Mesothelial cell of epicardium (in vitro differentiated cells): ENCODE measurements around the gene BBS9. TPM values are rescaled to one million over a fixed set of nuclear protein-coding genes. Genes with fewer than 3 reads are reported as not detected.

Experiments
- DNase-seq, 2 experiments: peaks; one replicate each; pipeline ENCODE4 v3.0.0; 2021; ENCODE audit warnings: low spot score in 2 of 2; ENCODE audit not compliant: unreplicated experiment in 2 of 2
- H3K27ac Mint-ChIP-seq: 2 replicates; pipeline ENCODE4 v1.8.0; 2021; ENCODE audit warnings: mixed read lengths
- H3K27me3 Mint-ChIP-seq: 2 replicates; pipeline ENCODE4 v1.8.0; 2021; ENCODE audit warnings: low read depth, mixed read lengths
- H3K36me3 Mint-ChIP-seq: 2 replicates; pipeline ENCODE4 v1.8.0; 2021; ENCODE audit warnings: mixed read lengths
- H3K4me1 Mint-ChIP-seq: 2 replicates; pipeline ENCODE4 v1.8.0; 2021; ENCODE audit warnings: mixed read lengths
- H3K4me3 Mint-ChIP-seq: 2 replicates; pipeline ENCODE4 v1.8.0; 2021; ENCODE audit warnings: mild to moderate bottlenecking, moderate library complexity, mixed read lengths
- H3K9me3 Mint-ChIP-seq: 2 replicates; pipeline ENCODE4 v1.8.0; 2021; ENCODE audit warnings: mixed read lengths
- CTCF ChIP-seq: fragments of 200-600 bp; sonication (generic); IDR thresholded peaks from one replicate; pipeline ENCODE4 v1.5.0; 2021; ENCODE audit warnings: antibody characterized with exemption; ENCODE audit not compliant: unreplicated experiment
- total RNA-seq: library from RNA; stranded (reverse); gene quantifications from 3 replicates; pipeline ENCODE4 v1.2.1, GENCODE V29; 2021

BBS9 gene
- total RNA-seq, 1 donor from 2014 or later = 26.9 TPM

- DNase-seq = no peak
- peaks cover 9% of the 10 kb centered on the region for H3K4me1 Mint-ChIP-seq
Observed at GRCh38 chr7:33554046-33554445, 424.7 kb downstream of the BBS9 start.

GRCh38 chr7:33554576-33554975, 425.2 kb downstream of the BBS9 start:
- H3K27ac Mint-ChIP-seq = no peak overlapping the region
- H3K4me1 Mint-ChIP-seq = peaks cover 9% of the 10 kb centered on the region
- TF ChIP-seq CTCF = no peak
- DNase-seq = no peak
- no peaks in the 10 kb centered on the region for H3K9me3 Mint-ChIP-seq
- H3K36me3 Mint-ChIP-seq = no peaks in the 10 kb centered on the region
- H3K4me3 Mint-ChIP-seq = no peak overlapping the region
- no peaks in the 10 kb centered on the region for H3K27me3 Mint-ChIP-seq

More at GRCh38 chr7:33554046-33554445, 424.7 kb downstream of the BBS9 start:
- Mint-ChIP-seq H3K4me3 (no peak overlapping the region), H3K36me3 (no peaks in the 10 kb centered on the region), H3K9me3 (no peaks in the 10 kb centered on the region), H3K27me3 (no peaks in the 10 kb centered on the region), H3K27ac (no peak overlapping the region)
- no peak for TF ChIP-seq CTCF

GRCh38 chr7:33556472-33556871, 427.1 kb downstream of the BBS9 start:
- Mint-ChIP-seq H3K27me3 (no peaks in the 10 kb centered on the region), H3K4me3 (no peak overlapping the region), H3K9me3 (no peaks in the 10 kb centered on the region), H3K36me3 (no peaks in the 10 kb centered on the region), H3K4me1 (peaks cover 2% of the 10 kb centered on the region), H3K27ac (no peak overlapping the region)
- TF ChIP-seq CTCF = no peak
- no peak for DNase-seq

- H3K4me3 Mint-ChIP-seq = no peak overlapping the region
- H3K9me3 Mint-ChIP-seq = no peaks in the 10 kb centered on the region
- no peak for DNase-seq
- no peak overlapping the region for H3K27ac Mint-ChIP-seq
- no peaks in the 10 kb centered on the region for H3K36me3 Mint-ChIP-seq
- H3K27me3 Mint-ChIP-seq = no peaks in the 10 kb centered on the region
- peaks cover 7% of the 10 kb centered on the region for H3K4me1 Mint-ChIP-seq
- no peak for TF ChIP-seq CTCF
Observed at GRCh38 chr7:33558549-33559323, 429.4 kb downstream of the BBS9 start.

GRCh38 chr7:33559324-33559710, 430.0 kb downstream of the BBS9 start:
- no peak for TF ChIP-seq CTCF
- peaks cover 10% of the 10 kb centered on the region for H3K4me1 Mint-ChIP-seq
- no peaks in the 10 kb centered on the region for H3K9me3 Mint-ChIP-seq
- no peak for DNase-seq
- H3K27me3 Mint-ChIP-seq = no peaks in the 10 kb centered on the region
- H3K4me3 Mint-ChIP-seq = no peak overlapping the region
- no peak overlapping the region for H3K27ac Mint-ChIP-seq
- H3K36me3 Mint-ChIP-seq = no peaks in the 10 kb centered on the region
